ENCODE measurements around the gene NCL. TPM values are rescaled to one million over a fixed set of nuclear protein-coding genes. Genes with fewer than 3 reads are reported as not detected.

NCL gene
- total and polyA plus RNA-seq, 2 of the 13 experiments (the other 11 are each of a cell fraction or from before 2014, with no cell fraction given): 105 to 779 TPM

GRCh38 chr2:231411831-231412617, 52.3 kb downstream of the NCL start (continued):
- 0 out of 2 replicates have a peak, but pooled peaks have one; percentile 69 for TF ChIP-seq ZSCAN25 (CRISPR knock-in tag; IDR thresholded peaks at IDR 0.05)
- TF ChIP-seq, protein P1, sequence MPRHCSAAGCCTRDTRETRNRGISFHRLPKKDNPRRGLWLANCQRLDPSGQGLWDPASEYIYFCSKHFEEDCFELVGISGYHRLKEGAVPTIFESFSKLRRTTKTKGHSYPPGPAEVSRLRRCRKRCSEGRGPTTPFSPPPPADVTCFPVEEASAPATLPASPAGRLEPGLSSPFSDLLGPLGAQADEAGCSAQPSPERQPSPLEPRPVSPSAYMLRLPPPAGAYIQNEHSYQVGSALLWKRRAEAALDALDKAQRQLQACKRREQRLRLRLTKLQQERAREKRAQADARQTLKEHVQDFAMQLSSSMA (CRISPR knock-in tag; IDR thresholded peaks at IDR 0.05): no peak
- TF ChIP-seq AKAP8 (CRISPR knock-in tag; IDR thresholded peaks at IDR 0.05): no peak
- TF ChIP-seq ZNF414 (CRISPR knock-in tag; IDR thresholded peaks at IDR 0.05): no peak
- TF ChIP-seq MBD4 (IDR thresholded peaks at IDR 0.05; ENCODE audit: borderline replicate concordance, low read length): no peak
- TF ChIP-seq EED (CRISPR knock-in tag; IDR thresholded peaks at IDR 0.05): no peak
- TF ChIP-seq, protein P2, sequence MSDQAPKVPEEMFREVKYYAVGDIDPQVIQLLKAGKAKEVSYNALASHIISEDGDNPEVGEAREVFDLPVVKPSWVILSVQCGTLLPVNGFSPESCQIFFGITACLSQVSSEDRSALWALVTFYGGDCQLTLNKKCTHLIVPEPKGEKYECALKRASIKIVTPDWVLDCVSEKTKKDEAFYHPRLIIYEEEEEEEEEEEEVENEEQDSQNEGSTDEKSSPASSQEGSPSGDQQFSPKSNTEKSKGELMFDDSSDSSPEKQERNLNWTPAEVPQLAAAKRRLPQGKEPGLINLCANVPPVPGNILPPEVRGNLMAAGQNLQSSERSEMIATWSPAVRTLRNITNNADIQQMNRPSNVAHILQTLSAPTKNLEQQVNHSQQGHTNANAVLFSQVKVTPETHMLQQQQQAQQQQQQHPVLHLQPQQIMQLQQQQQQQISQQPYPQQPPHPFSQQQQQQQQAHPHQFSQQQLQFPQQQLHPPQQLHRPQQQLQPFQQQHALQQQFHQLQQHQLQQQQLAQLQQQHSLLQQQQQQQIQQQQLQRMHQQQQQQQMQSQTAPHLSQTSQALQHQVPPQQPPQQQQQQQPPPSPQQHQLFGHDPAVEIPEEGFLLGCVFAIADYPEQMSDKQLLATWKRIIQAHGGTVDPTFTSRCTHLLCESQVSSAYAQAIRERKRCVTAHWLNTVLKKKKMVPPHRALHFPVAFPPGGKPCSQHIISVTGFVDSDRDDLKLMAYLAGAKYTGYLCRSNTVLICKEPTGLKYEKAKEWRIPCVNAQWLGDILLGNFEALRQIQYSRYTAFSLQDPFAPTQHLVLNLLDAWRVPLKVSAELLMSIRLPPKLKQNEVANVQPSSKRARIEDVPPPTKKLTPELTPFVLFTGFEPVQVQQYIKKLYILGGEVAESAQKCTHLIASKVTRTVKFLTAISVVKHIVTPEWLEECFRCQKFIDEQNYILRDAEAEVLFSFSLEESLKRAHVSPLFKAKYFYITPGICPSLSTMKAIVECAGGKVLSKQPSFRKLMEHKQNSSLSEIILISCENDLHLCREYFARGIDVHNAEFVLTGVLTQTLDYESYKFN (CRISPR knock-in tag; conservative IDR thresholded peaks at IDR 0.05): peak; percentile 35
- TF ChIP-seq TFAP4 (IDR thresholded peaks at IDR 0.05; ENCODE audit: borderline replicate concordance, low read depth): no peak
- peak in 1 of 2 experiments; percentile 20; a peak in 1 of 4 replicates for TF ChIP-seq POLR2A (IDR thresholded peaks at IDR 0.05; ENCODE audit: insufficient read depth in 1 of 2, low read depth in 2 of 2, low read length in 2 of 2)
- TF ChIP-seq ZNF530 (CRISPR knock-in tag; IDR thresholded peaks at IDR 0.05; ENCODE audit: low read depth): no peak
- TF ChIP-seq, protein P3, sequence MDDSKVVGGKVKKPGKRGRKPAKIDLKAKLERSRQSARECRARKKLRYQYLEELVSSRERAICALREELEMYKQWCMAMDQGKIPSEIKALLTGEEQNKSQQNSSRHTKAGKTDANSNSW (CRISPR knock-in tag; IDR thresholded peaks at IDR 0.05; ENCODE audit: borderline replicate concordance): 0 out of 2 replicates have a peak, but pooled peaks have one; percentile 40
- TF ChIP-seq ZFP41 (CRISPR knock-in tag; IDR thresholded peaks at IDR 0.05; ENCODE audit: borderline replicate concordance): no peak
- TF ChIP-seq MAFK (conservative IDR thresholded peaks at IDR 0.05 in 1 of 2, IDR thresholded peaks at IDR 0.05 in 1 of 2; ENCODE audit: low read length in 2 of 2): no peak
- no peak for TF ChIP-seq RCOR2 (CRISPR knock-in tag; IDR thresholded peaks at IDR 0.05)
- TF ChIP-seq CC2D1A (CRISPR knock-in tag; IDR thresholded peaks at IDR 0.05): no peak
- TF ChIP-seq KDM6A (CRISPR knock-in tag; IDR thresholded peaks at IDR 0.05; ENCODE audit: low read depth): no peak
- TF ChIP-seq, protein P4, sequence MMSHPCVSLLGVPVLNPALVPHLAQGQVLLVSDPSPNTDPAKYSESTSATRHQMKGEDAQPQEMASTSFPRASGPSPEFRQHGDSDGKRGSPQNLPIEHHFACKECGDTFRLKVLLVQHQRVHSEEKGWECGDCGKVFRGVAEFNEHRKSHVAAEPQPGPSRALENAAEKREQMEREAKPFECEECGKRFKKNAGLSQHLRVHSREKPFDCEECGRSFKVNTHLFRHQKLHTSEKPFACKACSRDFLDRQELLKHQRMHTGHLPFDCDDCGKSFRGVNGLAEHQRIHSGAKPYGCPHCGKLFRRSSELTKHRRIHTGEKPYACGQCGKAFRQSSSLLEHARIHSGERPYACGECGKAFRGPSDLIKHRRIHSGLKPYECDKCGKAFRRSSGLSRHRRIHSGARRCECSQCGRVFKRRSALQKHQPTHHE (CRISPR knock-in tag; IDR thresholded peaks at IDR 0.05; ENCODE audit: borderline replicate concordance): 0 out of 2 replicates have a peak, but pooled peaks have one; percentile 47
- no peak for TF ChIP-seq LCORL (IDR thresholded peaks at IDR 0.05)
- TF ChIP-seq LCORL (CRISPR knock-in tag; IDR thresholded peaks at IDR 0.05): peak; percentile 84

Measured in HepG2 (cell line).